ENCODE results near the gene PTPRJ.
"Not testable (repeated sequence)": the region's sequence is repeated elsewhere in the genome, so short reads cannot be mapped to it uniquely, and the experiment has no call there.

Gene PTPRJ

GRCh38 chr11:47980088-47980906, at the start of gene PTPRJ:
PTPRJ (plus strand) TSS chr11:47980559; CDS start chr11:47980913, 354 bp downstream.
- peak; percentile 63 for DNase-seq

GRCh38 chr11:47932544-47932943, 47.8 kb upstream of the PTPRJ start:
- DNase-seq = no peak

GRCh38 chr11:47933797-47934196, 46.6 kb upstream of the PTPRJ start:
- not testable (repeated sequence) for DNase-seq

GRCh38 chr11:47938791-47939560, 41.4 kb upstream of the PTPRJ start:
- no peak for DNase-seq

GRCh38 chr11:47940904-47941649, 39.3 kb upstream of the PTPRJ start:
- DNase-seq = no peak

- no peak for DNase-seq
These were observed 38.3 kb upstream of the PTPRJ start for GRCh38 chr11:47941907-47942558.

- DNase-seq = no peak
These were observed 36.4 kb upstream of the PTPRJ start for GRCh38 chr11:47943721-47944586.

- peak; percentile 28 for DNase-seq
These were observed 35.7 kb upstream of the PTPRJ start for GRCh38 chr11:47944632-47945031.

- DNase-seq = peak; percentile 100
These were observed 33.4 kb upstream of the PTPRJ start for GRCh38 chr11:47946682-47947559.

- DNase-seq = peak; percentile 61
These were observed 32.2 kb upstream of the PTPRJ start for GRCh38 chr11:47948137-47948536.

GRCh38 chr11:47949001-47949675, 31.2 kb upstream of the PTPRJ start:
- not testable (repeated sequence) for DNase-seq

- no peak for DNase-seq
These were observed 30.0 kb upstream of the PTPRJ start for GRCh38 chr11:47950396-47950795.

- DNase-seq = not testable (repeated sequence)
These were observed 28.9 kb upstream of the PTPRJ start for GRCh38 chr11:47951504-47951903.

GRCh38 chr11:47955061-47955755, 25.2 kb upstream of the PTPRJ start:
- DNase-seq = no peak

- DNase-seq = no peak
These were observed 20.3 kb upstream of the PTPRJ start for GRCh38 chr11:47960015-47960414.

GRCh38 chr11:47961383-47961782, 19.0 kb upstream of the PTPRJ start:
- DNase-seq = peak; percentile 53

GRCh38 chr11:47964546-47964945, 15.8 kb upstream of the PTPRJ start:
- DNase-seq = no peak

- DNase-seq = peak; percentile 46
These were observed 12.5 kb upstream of the PTPRJ start for GRCh38 chr11:47967577-47968525.

Measured in NCI-H226 (cell line).